ENCODE measurements around the gene IL26. TPM values are rescaled to one million over a fixed set of nuclear protein-coding genes. Genes with fewer than 3 reads are reported as not detected.

Gene IL26
- total RNA-seq, 1 donor from 2014 or later: not detected

Other genes with a start within 250 kb of the IL26 start
- not detected for gene IFNG-AS1, start 236.4 kb downstream of the IL26 start, total RNA-seq
- not detected for gene IFNG, start 66.1 kb downstream of the IL26 start, total RNA-seq
- gene IL22, start 27.8 kb upstream of the IL26 start, total RNA-seq: not detected
- gene MDM1, start 106.6 kb upstream of the IL26 start, total RNA-seq: 30.0 TPM

Data from vagina (tissue), 1 donor.